MM.1S (cell line): ENCODE measurements around the gene EXOSC3.

Experiments used
- DNase-seq: peaks from one replicate; pipeline ENCODE4 v3.0.0-alpha.2; 2015
- H2AFZ ChIP-seq: fragments of 300-600 bp; sonication (generic); 2 replicates; pipeline ENCODE4 v1.6.0; 2016; ENCODE audit warnings: antibody characterized with exemption, low read length
- H3F3A ChIP-seq: fragments of 300-600 bp; sonication (generic); 2 replicates; pipeline ENCODE4 v1.6.1; 2016; ENCODE audit warnings: mild to moderate bottlenecking, antibody characterized with exemption, low read length, moderate library complexity, mixed read lengths; ENCODE audit not compliant: insufficient read depth
- H3K27ac ChIP-seq: fragments of 300-600 bp; sonication (generic); 2 replicates; pipeline ENCODE4 v1.5.1; 2016; ENCODE audit warnings: mild to moderate bottlenecking, low read length
- H3K27me3 ChIP-seq: fragments of 300-600 bp; sonication (generic); replicated peaks from 2 replicates; pipeline ENCODE4 v1.6.0; 2016; ENCODE audit warnings: low read length; ENCODE audit not compliant: insufficient read depth
- H3K36me3 ChIP-seq: fragments of 300-600 bp; sonication (generic); replicated peaks from 2 replicates; pipeline ENCODE4 v1.6.1; 2016; ENCODE audit warnings: mild to moderate bottlenecking, low read length, mixed read lengths; ENCODE audit not compliant: insufficient read depth
- H3K4me1 ChIP-seq: fragments of 300-600 bp; sonication (generic); 2 replicates; pipeline ENCODE4 v1.6.1; 2016; ENCODE audit warnings: low read length, mixed read lengths
- H3K4me2 ChIP-seq: fragments of 300-600 bp; sonication (generic); 2 replicates; pipeline ENCODE4 v1.6.0; 2016; ENCODE audit warnings: low read depth, low read length
- H3K4me3 ChIP-seq: fragments of 300-600 bp; sonication (generic); 2 replicates; pipeline ENCODE4 v1.5.1; 2016; ENCODE audit warnings: low read length, mixed read lengths
- H3K79me2 ChIP-seq: fragments of 300-600 bp; sonication (generic); 2 replicates; pipeline ENCODE4 v1.6.1; 2016; ENCODE audit warnings: mixed run types, low read length, mixed read lengths
- H3K9ac ChIP-seq: fragments of 300-600 bp; sonication (generic); 2 replicates; pipeline ENCODE4 v1.6.1; 2016; ENCODE audit warnings: low read length, mixed read lengths
- H3K9me2 ChIP-seq: fragments of 300-600 bp; sonication (generic); replicated peaks from 2 replicates; pipeline ENCODE4 v1.6.1; 2016; ENCODE audit warnings: mild to moderate bottlenecking, low read length, mixed read lengths; ENCODE audit not compliant: insufficient read depth
- H3K9me3 ChIP-seq: fragments of 300-600 bp; sonication (generic); replicated peaks from 2 replicates; pipeline ENCODE4 v1.6.1; 2016; ENCODE audit warnings: mild to moderate bottlenecking, low read length, mixed read lengths; ENCODE audit not compliant: insufficient read depth
- H4K20me1 ChIP-seq: fragments of 300-600 bp; sonication (generic); 2 replicates; pipeline ENCODE4 v1.6.1; 2016; ENCODE audit warnings: mild to moderate bottlenecking, low read length, moderate library complexity, mixed read lengths; ENCODE audit not compliant: insufficient read depth
- EZH2 ChIP-seq: fragments of 300-600 bp; sonication (generic); optimal IDR thresholded peaks from 2 replicates; pipeline ENCODE3; 2017; ENCODE audit warnings: low read depth, mild to moderate bottlenecking, antibody characterized with exemption, low read length, mixed read lengths
- EZH2phosphoT487 ChIP-seq: fragments of 300-600 bp; sonication (generic); IDR thresholded peaks from 2 replicates; pipeline ENCODE4 v1.6.1; 2018; ENCODE audit warnings: antibody characterized with exemption, low read length
- TF ChIP-seq, protein P1 (sequence below): fragments of 300-600 bp; sonication (generic); IDR thresholded peaks from 2 replicates; pipeline ENCODE4 v1.5.1; 2016; ENCODE audit warnings: antibody characterized with exemption, low read length, mixed read lengths

EXOSC3 gene

DNA sequence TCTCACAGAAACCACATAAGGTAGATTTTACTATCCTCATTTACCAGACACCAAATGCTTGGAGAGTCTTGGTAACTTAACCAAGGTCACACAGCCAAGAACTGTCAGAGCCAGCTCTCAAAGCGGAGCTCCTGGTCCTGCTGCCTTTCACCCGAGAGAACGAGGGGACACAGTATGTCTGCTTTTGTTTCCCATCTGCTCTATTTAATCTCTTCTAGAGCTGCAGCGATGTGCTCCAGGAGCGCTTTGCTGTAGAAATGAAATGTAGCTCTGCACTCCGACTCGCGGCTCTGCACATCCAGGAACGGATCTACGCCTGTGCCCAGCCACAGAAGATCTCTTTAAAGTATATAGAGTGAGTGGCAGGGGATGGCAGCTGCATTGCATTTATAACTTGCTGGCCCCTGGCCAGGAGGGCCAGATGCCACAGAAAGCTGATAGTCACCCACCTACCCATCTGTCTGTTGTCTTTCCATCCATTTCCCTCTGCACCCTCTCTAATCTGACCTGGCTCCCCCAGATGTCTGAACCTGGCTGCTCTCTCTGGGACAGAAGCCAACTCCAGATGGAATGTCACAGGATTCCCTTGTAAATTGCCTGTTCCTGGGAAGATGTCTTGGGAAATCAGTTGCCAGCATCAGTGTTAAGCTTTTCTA lies 52.6 kb downstream of the EXOSC3 start:
- no peak overlapping the region for H3K27ac ChIP-seq

DNA sequence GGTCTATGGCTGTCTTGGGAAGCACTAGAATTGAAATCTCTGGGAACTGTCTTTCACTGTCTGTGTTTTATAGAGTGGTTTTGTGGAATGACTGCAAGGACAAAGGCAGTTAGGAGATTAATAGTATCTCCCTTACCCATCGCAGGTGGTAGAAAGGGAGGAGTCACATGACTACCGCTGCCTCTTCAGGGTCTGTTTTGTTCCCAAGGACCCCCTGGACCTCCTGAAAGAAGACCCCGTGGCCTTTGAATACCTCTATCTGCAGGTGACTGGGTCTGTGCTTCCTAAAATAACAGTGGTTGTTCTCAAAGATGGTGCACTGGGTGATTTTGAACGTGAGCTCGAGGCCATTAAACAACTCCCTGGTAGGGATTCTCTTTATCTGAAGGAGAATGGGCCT lies 54.0 kb downstream of the EXOSC3 start:
- Histone ChIP-seq H4K20me1 (no peaks in the 10 kb centered on the region), H3K36me3 (no peaks in the 10 kb centered on the region), H3K9ac (no peak overlapping the region), H3K4me3 (no peak overlapping the region), H3K27ac (no peak overlapping the region), H3K79me2 (no peaks in the 10 kb centered on the region), H3K4me1 (no peaks in the 10 kb centered on the region), H3K9me2 (no peaks in the 10 kb centered on the region), H3K9me3 (no peaks in the 10 kb centered on the region), H3K27me3 (no peaks in the 10 kb centered on the region), H3K4me2 (no peak overlapping the region), H3F3A (no peaks in the 10 kb centered on the region), H2AFZ (no peak overlapping the region)
- TF ChIP-seq, protein P1, sequence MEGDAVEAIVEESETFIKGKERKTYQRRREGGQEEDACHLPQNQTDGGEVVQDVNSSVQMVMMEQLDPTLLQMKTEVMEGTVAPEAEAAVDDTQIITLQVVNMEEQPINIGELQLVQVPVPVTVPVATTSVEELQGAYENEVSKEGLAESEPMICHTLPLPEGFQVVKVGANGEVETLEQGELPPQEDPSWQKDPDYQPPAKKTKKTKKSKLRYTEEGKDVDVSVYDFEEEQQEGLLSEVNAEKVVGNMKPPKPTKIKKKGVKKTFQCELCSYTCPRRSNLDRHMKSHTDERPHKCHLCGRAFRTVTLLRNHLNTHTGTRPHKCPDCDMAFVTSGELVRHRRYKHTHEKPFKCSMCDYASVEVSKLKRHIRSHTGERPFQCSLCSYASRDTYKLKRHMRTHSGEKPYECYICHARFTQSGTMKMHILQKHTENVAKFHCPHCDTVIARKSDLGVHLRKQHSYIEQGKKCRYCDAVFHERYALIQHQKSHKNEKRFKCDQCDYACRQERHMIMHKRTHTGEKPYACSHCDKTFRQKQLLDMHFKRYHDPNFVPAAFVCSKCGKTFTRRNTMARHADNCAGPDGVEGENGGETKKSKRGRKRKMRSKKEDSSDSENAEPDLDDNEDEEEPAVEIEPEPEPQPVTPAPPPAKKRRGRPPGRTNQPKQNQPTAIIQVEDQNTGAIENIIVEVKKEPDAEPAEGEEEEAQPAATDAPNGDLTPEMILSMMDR: no peak
- TF ChIP-seq EZH2 (no peak), EZH2phosphoT487 (no peak)
- no peak for DNase-seq

More for the DNA sequence above, 52.6 kb downstream of the EXOSC3 start:
- H3K4me3 ChIP-seq: no peak overlapping the region
- no peak for DNase-seq
- H2AFZ ChIP-seq: no peak overlapping the region
- H3K9ac ChIP-seq: no peak overlapping the region
- TF ChIP-seq EZH2 (no peak), EZH2phosphoT487 (no peak)
- TF ChIP-seq, protein P1: no peak
- no peak overlapping the region for H3K4me2 ChIP-seq
- H3K36me3 ChIP-seq: no peaks in the 10 kb centered on the region
- no peaks in the 10 kb centered on the region for H3K79me2 ChIP-seq
- H3F3A ChIP-seq: no peaks in the 10 kb centered on the region
- no peaks in the 10 kb centered on the region for H3K27me3 ChIP-seq
- no peaks in the 10 kb centered on the region for H3K9me3 ChIP-seq
- no peaks in the 10 kb centered on the region for H3K4me1 ChIP-seq
- H4K20me1 ChIP-seq: no peaks in the 10 kb centered on the region
- no peaks in the 10 kb centered on the region for H3K9me2 ChIP-seq

DNA sequence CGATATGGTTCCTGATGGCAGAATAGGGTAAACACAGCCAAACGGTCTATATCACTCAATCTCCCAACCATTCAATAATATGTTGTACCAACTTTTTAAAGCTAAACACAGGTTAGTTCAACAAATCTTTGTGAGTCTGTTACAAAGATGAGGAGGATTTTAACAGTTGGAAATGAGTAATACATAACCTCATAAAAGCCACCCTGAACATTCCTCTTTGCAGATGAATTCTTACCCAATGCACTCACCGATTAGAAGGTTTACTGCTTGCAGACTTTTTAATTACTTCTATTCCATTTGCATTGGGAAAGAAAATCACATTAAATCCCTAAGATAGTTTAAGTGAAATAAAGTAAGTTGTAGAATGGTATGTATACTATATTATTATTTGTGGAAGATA lies 54.6 kb downstream of the EXOSC3 start:
- no peak overlapping the region for H2AFZ ChIP-seq
- no peaks in the 10 kb centered on the region for H3K9me2 ChIP-seq
- no peak overlapping the region for H3K4me2 ChIP-seq
- no peaks in the 10 kb centered on the region for H3K79me2 ChIP-seq
- no peaks in the 10 kb centered on the region for H3K27me3 ChIP-seq
- no peaks in the 10 kb centered on the region for H4K20me1 ChIP-seq
- DNase-seq: no peak
- no peak overlapping the region for H3K27ac ChIP-seq
- H3K4me3 ChIP-seq: no peak overlapping the region
- no peaks in the 10 kb centered on the region for H3F3A ChIP-seq
- no peaks in the 10 kb centered on the region for H3K4me1 ChIP-seq
- no peaks in the 10 kb centered on the region for H3K36me3 ChIP-seq
- no peak for TF ChIP-seq EZH2phosphoT487
- TF ChIP-seq EZH2: no peak
- TF ChIP-seq, protein P1: no peak
- H3K9me3 ChIP-seq: no peaks in the 10 kb centered on the region
- no peak overlapping the region for H3K9ac ChIP-seq
